ENCODE measurements around the gene CLDN16. TPM values are rescaled to one million over a fixed set of nuclear protein-coding genes. Genes with fewer than 3 reads are reported as not detected.

The CLDN16 gene
- total RNA-seq, 1 experiment from 2014 or later: not detected

DNA sequence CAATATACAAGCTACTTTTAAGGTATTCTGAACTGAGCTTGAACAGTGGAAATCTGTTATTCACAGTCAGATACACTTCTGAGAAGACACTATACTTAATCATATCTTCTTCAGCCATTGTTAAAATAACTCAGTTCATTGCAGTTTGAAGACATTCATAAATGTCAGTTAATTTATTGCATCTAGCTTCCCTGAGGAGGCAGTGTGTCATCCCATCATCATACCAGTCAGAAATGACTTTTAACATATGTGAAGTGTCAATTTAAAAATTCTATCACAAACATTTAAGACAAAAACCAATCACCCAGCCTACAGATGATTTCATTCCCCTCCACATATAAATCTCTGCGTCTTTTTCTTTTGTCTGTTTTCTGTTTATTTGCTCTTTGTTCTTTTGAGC is 54.3 kb downstream of the CLDN16 start:
- DNase-seq (ENCODE audit: low read depth): no peak

DNA sequence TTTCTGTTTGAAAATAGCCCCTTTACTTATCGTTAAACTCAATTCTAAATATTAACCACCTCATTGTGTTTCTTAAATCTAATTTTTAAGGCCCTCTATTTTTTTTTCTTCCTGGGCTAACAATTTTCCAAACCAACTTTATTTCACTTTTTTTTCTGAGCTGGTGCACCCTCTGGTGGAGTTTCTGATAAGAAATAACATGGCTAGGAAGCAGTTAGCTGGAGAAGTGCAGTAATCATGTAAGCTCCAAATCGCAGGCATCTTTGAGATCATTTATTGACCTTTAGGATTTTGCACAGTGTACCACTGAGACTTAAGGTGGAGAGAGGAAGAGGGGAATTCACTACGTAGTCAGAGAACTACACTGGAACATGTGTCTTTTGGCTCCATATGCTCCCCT is 55.3 kb downstream of the CLDN16 start:
- DNase-seq (ENCODE audit: low read depth): peak; percentile 32

DNA sequence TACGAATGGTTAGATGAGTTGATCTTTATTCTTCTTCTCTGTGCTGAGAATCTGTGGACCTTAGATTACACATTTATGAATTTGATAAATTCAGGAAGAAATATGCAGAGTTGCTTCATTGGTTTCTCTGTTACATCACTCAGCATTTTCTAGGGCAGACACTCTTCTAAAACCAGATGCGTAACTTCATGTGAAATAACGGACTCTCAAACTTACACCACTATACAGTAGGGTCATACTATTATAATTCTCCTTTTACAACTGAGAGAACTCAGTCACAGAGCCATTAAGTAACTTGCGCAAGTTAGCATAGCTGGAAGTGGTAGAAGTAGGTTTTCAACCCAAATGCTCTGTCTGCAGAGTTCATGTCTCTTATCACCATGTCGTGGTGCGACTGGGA is 56.0 kb downstream of the CLDN16 start:
- DNase-seq (ENCODE audit: low read depth): no peak

DNA sequence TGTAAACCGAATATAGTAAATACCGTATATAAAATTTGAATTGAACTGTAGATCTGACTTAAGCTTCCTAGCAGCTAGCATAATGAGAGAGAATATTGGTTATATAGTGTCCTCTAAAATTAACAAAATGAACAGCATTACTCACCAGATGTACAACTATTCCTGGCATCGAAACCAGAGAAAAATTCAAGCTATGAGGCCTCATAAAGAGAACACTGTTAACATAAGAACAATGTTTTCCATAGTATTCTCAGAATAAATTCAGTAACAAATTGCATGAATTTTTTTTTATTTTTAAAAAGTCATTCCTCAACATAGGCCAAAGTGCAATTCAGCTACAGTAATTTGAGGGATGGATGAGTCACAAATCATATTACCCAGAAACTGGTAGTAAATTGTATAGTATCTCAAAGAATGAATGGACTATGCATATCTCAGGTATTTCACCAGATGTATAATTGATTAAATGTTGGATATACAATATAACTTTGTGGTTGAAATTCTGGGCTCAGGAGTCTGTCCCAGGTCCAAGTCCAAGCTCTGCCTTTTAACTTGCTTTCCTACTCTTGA is 56.7 kb downstream of the CLDN16 start:
- no peak for DNase-seq (ENCODE audit: low read depth)

GRCh38 chr3:190446573-190447279 is 58.8 kb downstream of the CLDN16 start:
- peak; percentile 38 for DNase-seq (ENCODE audit: low read depth)

GRCh38 chr3:190448256-190448655 is 60.3 kb downstream of the CLDN16 start:
- DNase-seq (ENCODE audit: low read depth): no peak

DNA sequence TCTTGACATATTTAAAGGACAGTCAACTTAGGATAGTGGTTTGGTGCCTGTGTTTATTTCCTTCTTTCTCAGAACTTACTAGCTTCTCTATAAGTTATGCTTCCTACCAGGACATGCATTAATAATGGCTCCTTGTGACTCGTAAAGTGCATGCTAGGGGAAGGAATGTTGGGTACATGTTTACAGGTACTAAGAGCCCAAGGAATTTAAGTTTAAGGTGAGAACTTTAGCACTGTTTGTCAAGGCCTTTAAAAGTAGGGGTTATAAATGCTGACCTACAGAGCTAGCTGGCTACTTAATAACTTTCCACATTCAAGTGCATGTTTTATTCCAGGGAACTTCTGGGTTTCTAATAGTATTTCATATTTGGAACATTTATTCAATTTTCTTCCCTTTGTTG is 61.8 kb downstream of the CLDN16 start, which contains the start of gene TMEM207:
Gene TMEM207, minus strand, starts transcription at position 101 of the 400 bp plus-strand sequence. Its CDS starts 92 bp downstream, at position 9.
- DNase-seq (ENCODE audit: low read depth): no peak

DNA sequence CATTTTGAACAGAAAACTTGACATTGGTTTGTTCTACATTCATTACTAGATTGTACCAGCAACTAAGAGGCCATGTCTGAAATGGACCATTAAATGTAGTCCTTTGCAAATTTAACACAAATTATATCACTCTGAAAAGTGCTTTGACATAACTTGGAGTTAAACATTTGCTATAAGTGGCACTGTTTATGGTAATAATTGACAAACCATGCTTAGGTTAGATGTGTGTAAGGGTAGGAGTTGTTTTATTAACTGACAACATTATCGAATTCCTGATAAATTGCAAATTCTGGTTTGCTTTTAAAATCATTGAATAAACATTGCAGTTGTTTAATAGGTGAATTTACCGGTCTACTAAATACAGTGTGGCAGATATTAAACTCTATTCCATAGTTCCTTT is 67.9 kb downstream of the CLDN16 start:
- DNase-seq (ENCODE audit: low read depth): no peak

DNA sequence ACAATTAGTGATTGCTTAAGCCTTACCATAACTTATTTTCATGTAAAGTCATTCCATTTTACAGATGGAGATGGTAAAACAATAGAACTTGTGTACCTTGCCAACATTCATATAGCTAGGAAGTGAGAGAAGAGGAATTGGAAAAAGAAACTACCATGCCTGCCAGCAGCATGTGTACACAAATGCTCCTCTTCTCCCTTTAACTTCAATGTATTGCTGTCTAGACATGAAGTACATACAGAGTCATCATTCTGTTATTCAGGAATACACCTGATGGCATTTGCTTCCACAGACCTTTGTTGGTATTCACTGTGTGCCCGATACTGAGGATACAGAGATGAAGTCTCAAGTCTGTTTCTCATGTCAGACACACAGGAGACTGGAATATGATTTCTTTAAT is 68.8 kb downstream of the CLDN16 start:
- no peak for DNase-seq (ENCODE audit: low read depth)

GRCh38 chr3:190458040-190458439 is 70.1 kb downstream of the CLDN16 start:
- peak; percentile 27 for DNase-seq (ENCODE audit: low read depth)

Other genes with a start within 250 kb of the CLDN16 start
- gene CLDN1, start 65.7 kb upstream of the CLDN16 start, total RNA-seq (2014; rRNA removed; shearing (Covaris generic)): 1.5 and 1.8 TPM in 2 replicates
- not detected in 2 replicates for gene TMEM207, start 61.7 kb downstream of the CLDN16 start, total RNA-seq (2014; rRNA removed; shearing (Covaris generic))
- 28.7 and 42.6 TPM in 2 replicates for gene IL1RAP, start 125.9 kb downstream of the CLDN16 start, total RNA-seq (2014; rRNA removed; shearing (Covaris generic))

All from M059J (cell line).